HG03103 (cell line): ENCODE data around the gene STAT1.

Experiments
- ATAC-seq: cut with Tn5 transposase; IDR thresholded peaks from one replicate; pipeline ENCODE4 v1.9.1; 2021; ENCODE audit warnings: low read depth; ENCODE audit not compliant: unreplicated experiment

Gene STAT1

GRCh38 chr2:191032588-191033429 lies 18.8 kb upstream of the STAT1 start:
- no peak for ATAC-seq

DNA sequence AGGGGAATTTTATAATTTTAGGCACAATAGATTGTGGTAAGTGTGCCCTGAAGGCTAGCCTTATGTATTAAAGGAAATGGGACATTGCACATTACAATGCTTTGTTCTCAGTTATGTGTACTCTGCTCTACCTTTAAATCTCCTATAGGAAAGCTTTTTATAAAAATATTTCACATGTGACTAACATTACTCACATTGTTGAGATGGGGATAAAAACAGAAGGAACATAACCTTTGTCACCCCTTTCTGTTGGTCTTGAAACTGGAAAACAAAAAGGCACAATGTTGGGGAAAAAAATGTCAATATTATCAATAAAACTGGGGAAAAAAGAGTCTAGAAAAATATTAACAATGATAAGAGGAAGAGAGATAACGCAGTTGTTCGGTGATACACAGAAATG lies 17.3 kb upstream of the STAT1 start:
- ATAC-seq, result no peak

GRCh38 chr2:191030521-191031154 lies 16.7 kb upstream of the STAT1 start:
- peak; percentile 85 for ATAC-seq

GRCh38 chr2:191029280-191029950 lies 15.4 kb upstream of the STAT1 start:
- ATAC-seq, result no peak

DNA sequence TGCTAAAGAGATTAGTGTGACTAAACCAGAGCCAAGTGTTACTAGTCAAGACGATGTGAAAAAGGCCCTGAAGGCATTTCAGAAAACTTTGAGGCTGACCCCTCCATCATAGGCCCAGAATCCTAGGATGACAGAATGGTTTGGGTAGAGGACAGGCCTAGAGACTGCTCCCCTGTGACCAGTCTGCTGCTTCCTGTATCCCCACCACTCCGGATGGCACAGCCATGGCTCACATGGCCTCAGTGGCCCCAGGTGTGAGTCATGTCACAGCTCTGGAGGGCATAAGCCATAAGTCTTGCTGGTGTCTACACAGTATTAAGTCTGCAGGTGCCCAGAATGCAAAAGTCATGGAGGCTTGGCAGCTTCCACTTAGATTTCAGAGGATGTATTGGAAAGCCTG lies 12.4 kb upstream of the STAT1 start:
- ATAC-seq, result no peak

GRCh38 chr2:191025135-191025534 lies 11.2 kb upstream of the STAT1 start:
- ATAC-seq, result no peak

- no peak for ATAC-seq
Measured at GRCh38 chr2:191023235-191023679, 9.3 kb upstream of the STAT1 start.

GRCh38 chr2:191020742-191021381 lies 6.9 kb upstream of the STAT1 start:
- ATAC-seq, result peak; percentile 11

- peak; percentile 73 for ATAC-seq
Measured at GRCh38 chr2:191020221-191020741, 6.3 kb upstream of the STAT1 start.

- ATAC-seq, result no peak
Measured at GRCh38 chr2:191019376-191019775, 5.4 kb upstream of the STAT1 start.

GRCh38 chr2:191018643-191019119 lies 4.7 kb upstream of the STAT1 start:
- no peak for ATAC-seq

DNA sequence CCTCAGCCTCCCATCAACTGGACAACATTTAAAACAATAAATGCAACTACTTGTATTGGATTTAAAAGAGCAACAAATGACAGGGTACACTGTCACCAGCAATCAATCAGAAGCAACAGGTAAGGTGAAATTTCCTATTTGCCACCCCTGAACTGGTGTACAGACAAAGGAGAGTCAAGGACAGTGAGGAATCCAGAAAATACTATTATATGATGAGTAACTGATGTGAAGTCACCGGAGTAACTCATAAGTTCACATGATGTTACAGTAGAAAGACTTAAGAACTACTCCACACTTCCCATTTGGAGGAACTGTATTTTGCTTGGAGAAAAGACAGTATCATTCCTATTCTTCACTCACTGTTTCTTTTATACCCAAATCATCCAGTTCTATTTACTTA lies 4.1 kb upstream of the STAT1 start:
- ATAC-seq, result no peak

GRCh38 chr2:191015831-191016230 lies 1.9 kb upstream of the STAT1 start:
- ATAC-seq, result no peak

GRCh38 chr2:191015239-191015638 lies 1.3 kb upstream of the STAT1 start:
- ATAC-seq, result no peak

GRCh38 chr2:191014653-191015020 lies 666 bp upstream of the STAT1 start:
- no peak for ATAC-seq

DNA sequence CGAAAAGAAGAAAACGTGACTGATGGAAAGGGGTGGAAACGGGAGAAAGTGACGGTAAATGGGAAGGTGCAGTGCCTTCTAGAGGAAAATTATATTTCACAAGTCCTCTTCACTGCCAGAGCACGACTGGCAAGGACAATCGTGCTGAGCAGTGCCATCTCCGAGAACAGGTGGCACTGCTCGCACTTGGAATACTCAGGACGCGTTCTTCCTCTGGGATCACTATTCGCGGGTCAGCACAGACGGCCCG lies 364 bp downstream of the STAT1 start:
- ATAC-seq, result no peak

DNA sequence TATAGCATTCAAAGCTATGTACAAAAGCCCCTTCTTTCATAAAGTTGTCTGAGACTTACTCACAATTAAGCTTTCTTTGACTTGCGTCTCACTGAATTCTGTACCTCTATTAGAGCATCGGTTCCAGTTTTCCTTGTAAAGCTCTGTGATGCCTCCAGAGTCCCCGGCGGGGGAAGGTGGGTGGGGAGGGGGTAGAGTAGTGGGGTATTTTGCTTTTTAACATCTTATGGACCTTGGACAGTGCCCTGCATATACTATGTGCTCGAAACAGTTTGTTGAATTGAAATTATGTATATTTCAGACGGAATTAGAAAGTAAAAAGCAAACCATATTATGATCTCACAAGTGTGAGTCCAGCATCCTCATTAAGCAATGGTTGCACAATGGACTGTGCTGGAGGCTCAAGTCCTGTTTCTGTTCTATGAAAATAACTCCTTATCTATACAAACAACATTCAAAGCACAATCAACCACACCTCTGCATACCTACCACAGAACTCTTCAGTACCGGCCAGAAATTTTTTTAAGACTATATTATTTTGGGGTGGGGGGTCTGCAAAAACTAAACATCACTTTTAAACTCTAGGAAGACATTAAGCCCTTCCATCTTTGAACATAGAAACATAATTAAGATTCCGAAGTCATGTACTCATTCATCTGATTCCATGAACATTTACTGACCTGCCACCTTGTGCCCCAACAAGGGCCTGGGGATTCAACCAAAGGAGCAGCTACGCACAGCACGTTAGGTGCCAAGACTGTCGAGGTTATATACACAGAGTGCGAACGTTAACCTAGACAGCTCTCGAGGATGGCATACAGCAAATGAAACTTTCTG lies 908 bp downstream of the STAT1 start:
- ATAC-seq, result no peak

- ATAC-seq, result no peak
Measured at GRCh38 chr2:191012346-191012745, 1.6 kb downstream of the STAT1 start.

GRCh38 chr2:191010887-191011885 lies 2.8 kb downstream of the STAT1 start:
- ATAC-seq, result no peak
